Transverse colon (tissue), 4 donors: ENCODE data around the gene TRIOBP. TPM values are rescaled to one million over a fixed set of nuclear protein-coding genes. Genes with fewer than 3 reads are reported as not detected.

Experiments
- DNase-seq: peaks from one replicate; pipeline ENCODE4 v3.0.0-alpha.2; 2019
- H3K27ac ChIP-seq, 4 donors: fragments of 200-600 bp; sonication (generic); 2 replicates each; pipeline ENCODE4 v1.5.1; 2016 to 2018; ENCODE audit warnings: inconsistent platforms in 4 of 4
- H3K27me3 ChIP-seq: fragments of 200-600 bp; sonication (generic); 2 replicates; pipeline ENCODE4 v1.5.1; 2017; ENCODE audit warnings: inconsistent platforms
- H3K36me3 ChIP-seq, 4 donors: fragments of 200-600 bp; sonication (generic); 2 replicates each; pipeline ENCODE4 v1.5.1; 2017 to 2019; ENCODE audit warnings: inconsistent platforms in 4 of 4
- H3K4me1 ChIP-seq, 4 donors: fragments of 200-600 bp; sonication (generic); 2 replicates each; pipeline ENCODE4 v1.5.1; 2017 to 2020; ENCODE audit warnings: inconsistent platforms in 4 of 4
- H3K4me3 ChIP-seq, 4 donors: fragments of 200-600 bp; sonication (generic); 1 replicate in 1 of 4; 2 replicates in 3 of 4; pipeline versions ENCODE4 v1.5.1 to v1.6.1; 2017 to 2019; ENCODE audit warnings: inconsistent platforms in 4 of 4
- H3K9me3 ChIP-seq, 2 donors: fragments of 200-600 bp; sonication (generic); 2 replicates each; pipeline ENCODE4 v1.5.1; 2017 to 2019; ENCODE audit warnings: inconsistent platforms in 2 of 2
- EP300 ChIP-seq: sonication (generic); formaldehyde crosslinking; IDR thresholded peaks from one replicate; pipeline ENCODE4 v1.6.1; 2017; ENCODE audit warnings: antibody characterized with exemption, low read depth
- POLR2A ChIP-seq: fragments of 450-650 bp; IDR thresholded peaks from one replicate; pipeline ENCODE4 v1.6.1; 2016; ENCODE audit warnings: antibody characterized with exemption, mild to moderate bottlenecking, moderate library complexity
- POLR2AphosphoS5 ChIP-seq, 3 donors: sonication (generic); formaldehyde crosslinking; IDR thresholded peaks; one replicate each; pipeline ENCODE4 v1.6.1; 2016; ENCODE audit warnings: antibody characterized with exemption in 3 of 3
- WGBS, 2 donors: methylation state at CpG; one replicate each; pipeline ENCODE4 v1.1.5; 2018; ENCODE audit warnings: low coverage in 1 of 2; 5-methylcytosine and 5-hydroxymethylcytosine counted together
- in situ Hi-C, 4 donors: fragments of 200-750 bp; cut with MboI; loops; one replicate each; pipeline versions ENCODE4 v1.15.0 to v1.15.1; 2017; ENCODE audit warnings: low sequenced_read_pairs in 3 of 4, low pct_ligation_motif_present in 1 of 4, low pct_unique_long_range_greater_than_20kb in 1 of 4
- intact Hi-C: fragments of 100-400 bp; cut with DNase I; formaldehyde crosslinking; loops from one replicate; pipeline ENCODE4 v1.15.1; 2023; ENCODE audit warnings: low total_unique reads
- total RNA-seq, 4 donors: library from RNA; depleted of rRNA; stranded (reverse); fragments of >200 nt; gene quantifications; one replicate each; pipeline ENCODE4 v1.1.0, GENCODE V29; 2016
- TF ChIP-seq, protein P1 (sequence below), 5 experiments: fragments of 200-600 bp in 3 of 5; fragments of 450-650 bp in 2 of 5; sonication (generic) in 3 of 5; IDR thresholded peaks; 1 replicate in 2 of 5; 2 replicates in 3 of 5; pipeline ENCODE4 v1.5.1; 2016 to 2017; ENCODE audit warnings: antibody characterized with exemption in 5 of 5, inconsistent platforms in 3 of 5, mild to moderate bottlenecking in 2 of 5, moderate library complexity in 1 of 5

The TRIOBP gene
- total RNA-seq, 4 donors from 2014 or later: 121 to 265 (median 129) TPM

GRCh38 chr22:37749831-37750595, 53.2 kb downstream of the TRIOBP start:
- Histone ChIP-seq H3K4me3 (no peak overlapping the region), H3K4me1 (peaks cover 60 to 76% (median 65%) of the 10 kb centered on the region in 4 donors), H3K27ac (peak overlapping the region; percentile 92 to 98 (median 96)), H3K9me3 (no peaks in the 10 kb centered on the region), H3K27me3 (no peaks in the 10 kb centered on the region), H3K36me3 (peaks cover 0 to 4% (median 0%) of the 10 kb centered on the region in 4 donors)
- TF ChIP-seq EP300 (no peak), POLR2AphosphoS5 (IDR thresholded peaks at IDR 0.05) (no peak), POLR2A (no peak)
- in situ Hi-C loops (no loop called here), intact Hi-C loops (no loop called here)
- WGBS, 2 donors: 80 to 89% methylated on average over 3 to 16 of the region's 16 CpGs
- no peak for DNase-seq

GRCh38 chr22:37750596-37751162, 53.8 kb downstream of the TRIOBP start:
- TF ChIP-seq EP300 (no peak), POLR2A (no peak), POLR2AphosphoS5 (IDR thresholded peaks at IDR 0.05) (no peak)
- TF ChIP-seq, protein P1, sequence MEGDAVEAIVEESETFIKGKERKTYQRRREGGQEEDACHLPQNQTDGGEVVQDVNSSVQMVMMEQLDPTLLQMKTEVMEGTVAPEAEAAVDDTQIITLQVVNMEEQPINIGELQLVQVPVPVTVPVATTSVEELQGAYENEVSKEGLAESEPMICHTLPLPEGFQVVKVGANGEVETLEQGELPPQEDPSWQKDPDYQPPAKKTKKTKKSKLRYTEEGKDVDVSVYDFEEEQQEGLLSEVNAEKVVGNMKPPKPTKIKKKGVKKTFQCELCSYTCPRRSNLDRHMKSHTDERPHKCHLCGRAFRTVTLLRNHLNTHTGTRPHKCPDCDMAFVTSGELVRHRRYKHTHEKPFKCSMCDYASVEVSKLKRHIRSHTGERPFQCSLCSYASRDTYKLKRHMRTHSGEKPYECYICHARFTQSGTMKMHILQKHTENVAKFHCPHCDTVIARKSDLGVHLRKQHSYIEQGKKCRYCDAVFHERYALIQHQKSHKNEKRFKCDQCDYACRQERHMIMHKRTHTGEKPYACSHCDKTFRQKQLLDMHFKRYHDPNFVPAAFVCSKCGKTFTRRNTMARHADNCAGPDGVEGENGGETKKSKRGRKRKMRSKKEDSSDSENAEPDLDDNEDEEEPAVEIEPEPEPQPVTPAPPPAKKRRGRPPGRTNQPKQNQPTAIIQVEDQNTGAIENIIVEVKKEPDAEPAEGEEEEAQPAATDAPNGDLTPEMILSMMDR (IDR thresholded peaks at IDR 0.05): no peak
- Histone ChIP-seq H3K27me3 (no peaks in the 10 kb centered on the region), H3K4me3 (no peak overlapping the region), H3K27ac (peak overlapping the region; percentile 92 to 98 (median 96)), H3K36me3 (peaks cover 0 to 11% (median 0%) of the 10 kb centered on the region in 4 donors), H3K9me3 (no peaks in the 10 kb centered on the region), H3K4me1 (peaks cover 57 to 71% (median 63%) of the 10 kb centered on the region in 4 donors)
- DNase-seq: no peak
- 70% methylated on average over 14 of the region's 14 CpGs; no CpG with 5 or more reads in 1 of the 2 donors for WGBS, 2 donors
- in situ Hi-C loops (no loop called here), intact Hi-C loops (no loop called here)

DNA sequence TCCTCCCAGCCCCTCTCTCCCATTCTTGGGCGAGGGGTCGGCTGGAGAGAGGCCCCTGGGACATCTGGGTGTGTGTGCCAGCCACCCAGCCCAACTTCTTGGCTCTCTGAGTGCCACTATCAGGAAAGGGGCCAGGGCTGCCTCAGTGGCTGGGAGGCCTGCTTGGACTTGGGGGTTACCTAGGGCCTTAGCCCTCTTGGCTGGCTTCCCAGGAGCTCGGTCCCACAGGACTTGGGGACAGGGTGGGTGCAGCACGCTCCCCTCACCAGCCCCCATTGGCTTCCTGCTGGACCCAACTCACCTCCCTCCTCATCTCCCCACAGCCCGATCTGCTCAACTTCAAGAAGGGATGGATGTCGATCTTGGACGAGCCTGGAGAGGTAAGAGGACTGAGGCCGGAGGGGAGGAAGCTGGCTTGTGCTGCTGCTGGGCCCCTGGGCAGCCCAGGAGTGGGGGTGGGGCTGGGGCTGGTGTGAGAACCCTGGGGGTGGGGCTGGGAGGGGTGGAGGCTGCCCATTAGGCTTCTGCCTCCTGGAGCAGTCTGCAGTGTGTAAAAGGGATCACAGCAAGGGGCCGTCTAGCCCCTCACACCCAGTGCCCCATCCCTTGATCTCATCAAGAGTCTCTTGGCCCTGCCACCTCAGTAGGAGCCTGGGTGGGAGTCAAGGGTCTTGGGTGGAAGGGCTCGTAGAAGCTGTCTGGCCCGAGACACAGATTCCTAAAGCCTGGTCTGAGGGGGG, 54.8 kb downstream of the TRIOBP start:
- intact Hi-C loops (no loop called here), in situ Hi-C loops (no loop called here)
- Histone ChIP-seq H3K4me1 (peaks cover 57 to 71% (median 63%) of the 10 kb centered on the region in 4 donors), H3K9me3 (no peaks in the 10 kb centered on the region), H3K4me3 (no peak overlapping the region), H3K27ac (peak overlapping the region; percentile 92 to 98 (median 96)), H3K27me3 (no peaks in the 10 kb centered on the region), H3K36me3 (peaks cover 0 to 19% (median 0%) of the 10 kb centered on the region in 4 donors)
- no peak for DNase-seq
- 70% methylated on average over 9 of the region's 11 CpGs; no CpG with 5 or more reads in 1 of the 2 donors for WGBS, 2 donors
- TF ChIP-seq EP300: no peak
- TF ChIP-seq POLR2A: no peak
- TF ChIP-seq, protein P1 (IDR thresholded peaks at IDR 0.05): no peak
- no peak for TF ChIP-seq POLR2AphosphoS5 (IDR thresholded peaks at IDR 0.05)

DNA sequence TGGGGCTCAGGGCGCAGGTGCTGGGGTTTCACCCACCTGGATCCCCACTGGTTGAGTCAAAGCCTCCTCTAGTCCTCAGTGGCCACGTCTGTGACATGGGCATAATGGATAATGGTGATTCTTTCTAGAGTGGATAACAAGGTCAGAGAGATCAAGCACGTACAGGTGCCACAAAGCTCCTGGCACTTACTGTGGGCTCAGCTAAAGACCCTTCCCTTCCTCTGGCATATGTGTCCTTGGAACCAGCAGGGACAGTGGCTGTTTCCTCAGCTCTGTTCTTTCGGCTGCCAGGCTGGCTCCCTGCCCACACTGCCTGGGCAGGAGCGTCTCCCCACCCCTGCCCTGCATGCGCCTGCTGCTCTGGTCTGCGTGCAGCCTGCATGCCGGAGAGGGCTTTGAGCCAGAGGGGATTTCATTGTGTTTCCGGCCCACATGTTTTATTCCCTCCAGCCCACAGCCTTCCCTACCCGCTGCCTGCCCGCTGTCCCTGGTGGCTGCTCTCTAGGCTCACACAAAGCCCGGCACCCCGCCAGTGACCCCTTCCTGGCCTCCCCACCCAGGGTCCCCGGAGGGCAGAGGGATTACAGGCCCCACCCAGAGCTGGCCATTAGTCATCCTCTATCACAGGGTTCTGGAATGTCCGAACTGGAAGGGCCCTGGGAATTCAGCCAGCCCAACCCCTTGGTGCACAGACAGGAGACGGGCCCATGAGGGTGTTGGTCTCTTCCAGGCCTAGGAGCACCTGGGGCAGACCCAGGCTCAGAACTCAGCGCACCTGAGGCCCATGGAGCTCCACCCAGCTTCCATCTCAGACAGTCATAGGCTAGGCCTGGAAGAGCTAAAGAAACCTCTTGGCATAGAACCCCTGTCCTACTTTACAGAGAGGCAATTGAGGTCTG, 55.6 kb downstream of the TRIOBP start:
- H3K9me3 ChIP-seq: no peaks in the 10 kb centered on the region
- 24% methylated on average over 16 of the region's 17 CpGs; no CpG with 5 or more reads in 1 of the 2 donors for WGBS, 2 donors
- peak overlapping the region; percentile 92 to 98 (median 96) for H3K27ac ChIP-seq
- no peaks in the 10 kb centered on the region for H3K27me3 ChIP-seq
- peak; percentile 89 for DNase-seq
- H3K36me3 ChIP-seq: peaks cover 0 to 27% (median 0%) of the 10 kb centered on the region in 4 donors
- in situ Hi-C loops: no loop called here
- peaks cover 52 to 65% (median 57%) of the 10 kb centered on the region in 4 donors for H3K4me1 ChIP-seq
- intact Hi-C loops: no loop called here
- no peak overlapping the region for H3K4me3 ChIP-seq
- TF ChIP-seq POLR2AphosphoS5 (IDR thresholded peaks at IDR 0.05) (peak; percentile 55 to 74 (median 70)), EP300 (no peak)
- TF ChIP-seq, protein P1 (IDR thresholded peaks at IDR 0.05): peak in 3 of 5 experiments; percentile 20 to 47 (median 41)
